OCI-LY3 (cell line): Measurements from ENCODE around the gene RNFT2.

Experiments
- H2AFZ ChIP-seq: fragments of 200-600, 300-600 bp; shearing (Covaris generic); 2 replicates; pipeline ENCODE4 v1.6.0; 2014; ENCODE audit warnings: antibody characterized with exemption, low read depth, low read length
- H3K27ac ChIP-seq: fragments of 200-600, 300-600 bp; sonication (generic); 2 replicates; pipeline ENCODE4 v1.5.1; 2014; ENCODE audit warnings: mild to moderate bottlenecking, low read length, moderate library complexity, mixed read lengths
- H3K27me3 ChIP-seq: fragments of 200-600, 300-600 bp; sonication (generic); 2 replicates; pipeline ENCODE4 v1.6.1; 2014; ENCODE audit warnings: low read depth, low read length, mixed read lengths
- H3K36me3 ChIP-seq: fragments of 200-600, 300-600 bp; sonication (generic); replicated peaks from 2 replicates; pipeline ENCODE3; 2014; ENCODE audit warnings: low read depth, low read length, mixed read lengths
- H3K4me1 ChIP-seq: fragments of 300-600, 200-600 bp; sonication (generic); 2 replicates; pipeline ENCODE4 v1.6.1; 2014; ENCODE audit warnings: low read length, mixed read lengths
- H3K4me2 ChIP-seq: fragments of 200-600, 300-600 bp; sonication (generic); 2 replicates; pipeline ENCODE4 v1.6.1; 2014; ENCODE audit warnings: low read length, mixed read lengths
- H3K4me3 ChIP-seq: fragments of 300-600, 200-600 bp; sonication (generic); 2 replicates; pipeline ENCODE4 v1.5.1; 2014; ENCODE audit warnings: antibody characterized with exemption, mild to moderate bottlenecking, low read length, moderate library complexity
- H3K79me2 ChIP-seq: fragments of 300-600, 200-600 bp; shearing (Covaris generic); 2 replicates; pipeline ENCODE4 v1.6.1; 2014; ENCODE audit warnings: mild to moderate bottlenecking, low read length, mixed read lengths
- H3K9ac ChIP-seq: fragments of 300-600, 200-600 bp; shearing (Covaris generic); 2 replicates; pipeline ENCODE4 v1.6.0; 2014; ENCODE audit warnings: mild to moderate bottlenecking, low read length, moderate library complexity
- H3K9me3 ChIP-seq: fragments of 200-600, 300-600 bp; shearing (Covaris generic); 2 replicates; pipeline ENCODE4 v1.6.1; 2014; ENCODE audit warnings: low read length, mixed read lengths; ENCODE audit not compliant: insufficient read depth
- H4K20me1 ChIP-seq: fragments of 200-600, 300-600 bp; sonication (generic); 2 replicates; pipeline ENCODE4 v1.6.1; 2016; ENCODE audit warnings: low read length, mixed read lengths; ENCODE audit not compliant: insufficient read depth
- CTCF ChIP-seq: fragments of 200-600, 300-600 bp; sonication (generic); IDR thresholded peaks from 2 replicates; pipeline ENCODE4 v1.5.1; 2014; ENCODE audit warnings: antibody characterized with exemption, low read length, low read depth
- EZH2phosphoT487 ChIP-seq: fragments of 200-600 bp; shearing (Covaris generic); IDR thresholded peaks from 2 replicates; pipeline ENCODE4 v1.6.1; 2018; ENCODE audit warnings: antibody characterized with exemption, mixed run types, low read depth

The RNFT2 gene

GRCh38 chr12:116864371-116865160, 126.5 kb downstream of the RNFT2 start:
- Histone ChIP-seq H4K20me1 (no peaks in the 10 kb centered on the region), H3K9ac (no peak overlapping the region), H3K79me2 (no peaks in the 10 kb centered on the region), H3K4me1 (peaks cover 33% of the 10 kb centered on the region), H3K9me3 (no peaks in the 10 kb centered on the region), H3K27me3 (peaks cover 9% of the 10 kb centered on the region), H3K4me3 (no peak overlapping the region), H3K36me3 (no peaks in the 10 kb centered on the region), H3K27ac (no peak overlapping the region), H3K4me2 (no peak overlapping the region), H2AFZ (no peak overlapping the region)
- TF ChIP-seq CTCF, result no peak
- no peak for TF ChIP-seq EZH2phosphoT487

- Histone ChIP-seq H3K79me2 (no peaks in the 10 kb centered on the region), H3K27ac (no peak overlapping the region), H3K9me3 (no peaks in the 10 kb centered on the region), H2AFZ (no peak overlapping the region), H3K4me3 (no peak overlapping the region), H4K20me1 (no peaks in the 10 kb centered on the region), H3K4me2 (no peak overlapping the region), H3K4me1 (peaks cover 8% of the 10 kb centered on the region), H3K36me3 (no peaks in the 10 kb centered on the region), H3K27me3 (no peaks in the 10 kb centered on the region; the same call in 1 of the 2 replicates), H3K9ac (no peak overlapping the region)
- no peak for TF ChIP-seq EZH2phosphoT487
- TF ChIP-seq CTCF, result no peak
Observed at GRCh38 chr12:116867523-116867922, 129.4 kb downstream of the RNFT2 start.

- TF ChIP-seq CTCF (no peak), EZH2phosphoT487 (no peak)
- Histone ChIP-seq H3K9ac (no peak overlapping the region), H3K4me3 (no peak overlapping the region), H3K4me1 (no peaks in the 10 kb centered on the region), H3K27me3 (peaks cover 23% of the 10 kb centered on the region; the same call in 1 of the 2 replicates), H2AFZ (no peak overlapping the region), H3K79me2 (no peaks in the 10 kb centered on the region), H3K4me2 (no peak overlapping the region), H3K36me3 (no peaks in the 10 kb centered on the region), H4K20me1 (no peaks in the 10 kb centered on the region), H3K9me3 (no peaks in the 10 kb centered on the region), H3K27ac (no peak overlapping the region)
Observed at GRCh38 chr12:116870306-116870705, 132.2 kb downstream of the RNFT2 start.

GRCh38 chr12:116874324-116874995, 136.3 kb downstream of the RNFT2 start:
- Histone ChIP-seq H3K9me3 (no peaks in the 10 kb centered on the region), H3K27me3 (peaks cover 23% of the 10 kb centered on the region; the same call in 1 of the 2 replicates), H3K27ac (no peak overlapping the region), H2AFZ (no peak overlapping the region), H3K4me3 (no peak overlapping the region), H3K4me2 (no peak overlapping the region), H4K20me1 (no peaks in the 10 kb centered on the region), H3K79me2 (no peaks in the 10 kb centered on the region), H3K9ac (no peak overlapping the region), H3K4me1 (no peaks in the 10 kb centered on the region), H3K36me3 (no peaks in the 10 kb centered on the region)
- no peak for TF ChIP-seq EZH2phosphoT487
